Stimulated activated CD4-positive, alpha-beta T cell treated with anti-CD3 and anti-CD28 coated beads, Interleukin-4, amount 100 ng/mL, for 24 hours (primary cell): ENCODE measurements around the gene SFMBT1.

Experiments
- DNase-seq: peaks from one replicate; pipeline ENCODE4 v3.0.0-alpha.2; 2020

The SFMBT1 gene

GRCh38 chr3:52983828-52984227 lies 62.0 kb downstream of the SFMBT1 start:
- DNase-seq: no peak

DNA sequence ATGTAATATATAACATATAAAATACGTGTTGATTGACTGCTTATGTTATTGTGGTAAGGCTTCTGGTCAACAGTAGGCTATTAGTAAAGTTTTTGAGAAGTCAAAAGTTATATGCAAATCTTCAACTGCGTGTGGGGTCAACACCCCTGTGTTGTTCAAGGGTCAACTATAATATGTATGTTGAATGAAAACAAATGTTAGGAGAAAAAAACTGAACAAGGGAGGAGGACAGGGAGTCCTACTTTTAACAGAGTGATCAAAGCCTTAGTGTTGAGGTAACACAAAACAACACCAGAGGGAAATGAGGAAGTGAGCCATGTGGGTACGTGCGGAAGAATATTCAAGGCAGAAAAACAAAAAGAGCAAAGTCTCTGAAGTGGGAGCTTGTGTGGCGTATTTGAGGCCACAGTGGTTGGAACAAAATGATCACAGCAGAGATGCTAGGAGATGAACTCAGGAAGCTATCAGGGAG lies 62.5 kb downstream of the SFMBT1 start:
- peak; percentile 69 for DNase-seq

- no peak for DNase-seq
Observed at GRCh38 chr3:52982839-52983238, 63.0 kb downstream of the SFMBT1 start.

GRCh38 chr3:52979190-52979983 lies 66.5 kb downstream of the SFMBT1 start:
- no peak for DNase-seq

- DNase-seq: no peak
Observed at GRCh38 chr3:52978109-52978754, 67.6 kb downstream of the SFMBT1 start.

DNA sequence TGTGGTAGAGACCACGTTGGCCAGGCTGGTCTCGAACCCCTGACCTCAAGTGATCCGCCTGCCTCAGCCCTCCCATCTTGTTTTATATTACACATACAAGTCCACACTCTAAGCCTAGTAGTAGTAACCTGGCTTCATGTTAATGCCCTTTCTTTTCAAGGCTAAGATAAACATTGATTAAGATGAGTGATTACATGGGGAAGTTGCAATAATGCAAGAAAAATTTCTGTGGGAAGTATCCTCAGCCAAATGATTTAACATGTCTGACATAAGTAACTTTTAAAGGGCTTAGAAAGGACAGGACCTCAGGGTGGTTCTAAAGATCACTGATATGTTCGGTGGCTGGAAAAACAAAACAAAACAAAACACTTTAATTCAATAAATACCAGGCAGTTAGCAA lies 72.1 kb downstream of the SFMBT1 start:
- no peak for DNase-seq

- no peak for DNase-seq
Observed at GRCh38 chr3:52971895-52972294, 74.0 kb downstream of the SFMBT1 start.

DNA sequence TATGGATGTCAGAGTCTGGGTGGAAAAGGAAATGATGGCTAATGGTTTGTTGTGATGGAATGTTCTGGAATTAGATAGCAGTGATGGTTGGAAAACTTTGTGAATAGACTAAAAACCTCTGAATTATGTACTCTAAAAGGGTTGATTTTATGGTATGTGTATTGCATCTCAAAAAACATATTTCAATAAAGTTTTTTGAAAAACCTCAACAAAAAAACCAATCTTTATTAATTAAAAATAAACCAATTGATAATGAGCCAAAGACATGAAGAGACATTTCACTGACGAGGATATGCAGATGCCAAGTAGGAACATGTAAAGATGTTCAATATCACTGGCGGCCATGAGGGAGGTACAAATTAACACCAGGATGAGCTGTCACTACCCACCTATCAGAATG lies 78.5 kb downstream of the SFMBT1 start:
- no peak for DNase-seq

DNA sequence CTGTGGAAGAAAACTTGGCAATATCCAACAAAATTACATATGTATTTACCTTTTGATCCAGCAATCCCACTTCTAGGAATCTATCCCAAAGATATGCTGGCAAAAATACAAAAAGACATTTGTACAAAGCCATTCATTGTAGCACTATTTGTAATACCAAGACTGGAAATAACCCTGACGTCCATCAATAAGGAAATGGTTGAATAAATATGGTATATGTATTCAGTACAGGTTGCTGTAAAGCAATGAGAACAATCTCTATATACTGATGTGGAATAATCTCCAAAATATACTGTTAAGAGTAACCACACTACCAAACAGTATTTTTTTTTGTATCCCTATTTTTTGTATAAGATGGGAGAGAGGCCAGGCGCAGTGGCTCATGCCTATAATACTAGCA lies 83.7 kb downstream of the SFMBT1 start:
- no peak for DNase-seq

DNA sequence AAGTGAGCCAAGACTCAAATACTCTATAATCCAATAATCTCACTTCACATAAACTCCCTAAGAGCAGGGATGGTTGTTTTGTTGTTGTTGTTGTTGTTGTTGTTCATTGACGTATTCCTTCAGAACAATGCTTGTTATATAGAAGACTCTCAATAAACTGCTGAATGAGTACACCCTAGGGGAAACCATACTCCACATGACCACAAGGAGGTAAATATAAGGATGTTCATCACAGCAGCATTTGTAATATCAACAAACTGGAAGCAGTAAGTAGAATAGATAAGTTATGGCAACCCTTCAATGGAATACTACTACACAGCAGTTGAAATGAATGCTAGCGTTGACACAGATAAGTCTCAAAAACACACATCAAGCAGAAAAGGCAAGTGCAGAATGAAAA lies 86.1 kb downstream of the SFMBT1 start:
- DNase-seq: no peak

GRCh38 chr3:52939600-52939999 lies 106.3 kb downstream of the SFMBT1 start:
- no peak for DNase-seq

DNA sequence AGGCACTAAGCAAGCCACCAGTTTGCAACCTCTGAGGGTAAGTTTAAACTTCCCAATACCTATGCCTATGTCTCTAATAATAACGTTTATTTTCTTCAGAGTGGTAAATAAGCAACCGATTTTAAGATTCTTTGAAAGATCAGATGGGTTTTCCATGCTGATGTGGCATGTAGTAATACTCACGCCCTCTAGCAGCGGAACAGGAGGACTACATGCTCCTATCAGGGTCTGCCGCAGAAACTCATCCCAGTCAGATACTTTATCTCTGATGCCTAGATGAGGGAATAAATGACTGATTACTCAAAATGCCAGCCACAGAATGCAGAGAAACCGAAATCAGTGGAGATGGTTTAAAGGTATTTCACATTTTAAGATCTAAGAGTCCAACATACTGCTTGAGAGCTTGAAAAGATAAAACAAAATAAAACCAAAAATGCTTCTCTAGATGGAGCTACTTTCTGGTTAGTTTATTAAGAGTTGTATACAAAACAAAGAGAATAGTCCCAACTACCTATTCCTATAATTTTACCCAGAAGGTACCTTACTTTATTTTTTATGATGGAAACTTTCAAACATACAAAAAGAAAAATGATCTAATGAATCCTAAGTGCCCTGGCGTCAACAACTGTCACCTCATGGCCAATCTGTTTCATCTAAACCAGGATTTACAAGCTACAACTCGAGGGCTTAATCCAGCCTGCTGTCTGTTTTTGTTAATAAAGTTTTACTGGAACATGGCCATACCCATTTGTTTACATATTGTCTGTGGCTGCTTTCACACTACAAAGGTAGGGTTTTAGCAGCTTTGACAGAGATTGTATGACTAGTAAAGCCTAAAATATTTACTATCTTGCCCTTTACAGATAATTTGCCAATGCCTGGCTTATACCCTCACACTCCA lies 111.0 kb downstream of the SFMBT1 start:
- peak; percentile 63 for DNase-seq

DNA sequence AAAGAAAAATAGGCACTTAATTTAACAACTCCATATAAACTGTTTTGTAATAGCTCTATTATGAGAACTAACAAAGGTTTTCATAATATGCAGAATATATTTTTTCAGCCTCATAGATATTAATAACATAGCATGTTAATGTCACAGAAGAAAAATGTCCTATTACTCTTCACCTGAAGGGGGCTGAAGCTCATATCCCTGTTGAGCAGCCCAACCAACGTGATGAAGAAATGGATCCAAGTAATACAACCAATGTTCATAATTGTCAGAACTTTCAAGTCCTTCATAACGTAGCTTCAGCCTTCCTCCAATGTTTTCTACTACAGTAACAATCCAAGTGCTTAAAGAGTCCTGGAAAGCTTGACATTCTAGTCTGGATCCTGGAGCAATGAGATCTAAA lies 114.0 kb downstream of the SFMBT1 start:
- no peak for DNase-seq

DNA sequence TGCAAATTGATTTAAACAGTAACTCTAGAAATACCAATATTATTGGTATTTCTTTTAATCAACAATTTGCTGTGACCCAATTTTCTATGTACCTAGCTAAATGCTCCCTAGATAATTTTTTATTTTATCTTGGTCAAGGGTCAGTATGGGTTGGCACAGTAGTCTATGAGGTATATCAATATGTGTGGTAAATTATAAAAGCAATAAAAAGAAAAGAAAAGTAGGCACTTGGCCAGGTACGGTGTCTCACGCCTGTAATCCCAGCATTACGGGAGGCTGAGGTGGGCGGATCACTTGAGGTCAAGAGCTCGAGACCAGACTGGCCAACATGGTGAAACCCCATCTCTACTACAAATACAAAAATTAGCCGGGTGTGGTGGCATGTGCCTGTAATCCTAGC lies 114.5 kb downstream of the SFMBT1 start:
- no peak for DNase-seq

- no peak for DNase-seq
Observed at GRCh38 chr3:52930748-52931147, 115.1 kb downstream of the SFMBT1 start.

GRCh38 chr3:52926554-52926953 lies 119.3 kb downstream of the SFMBT1 start:
- DNase-seq: no peak

- no peak for DNase-seq
Observed at GRCh38 chr3:52925405-52926313, 120.2 kb downstream of the SFMBT1 start.

GRCh38 chr3:52923963-52924362 lies 121.9 kb downstream of the SFMBT1 start:
- DNase-seq: no peak

DNA sequence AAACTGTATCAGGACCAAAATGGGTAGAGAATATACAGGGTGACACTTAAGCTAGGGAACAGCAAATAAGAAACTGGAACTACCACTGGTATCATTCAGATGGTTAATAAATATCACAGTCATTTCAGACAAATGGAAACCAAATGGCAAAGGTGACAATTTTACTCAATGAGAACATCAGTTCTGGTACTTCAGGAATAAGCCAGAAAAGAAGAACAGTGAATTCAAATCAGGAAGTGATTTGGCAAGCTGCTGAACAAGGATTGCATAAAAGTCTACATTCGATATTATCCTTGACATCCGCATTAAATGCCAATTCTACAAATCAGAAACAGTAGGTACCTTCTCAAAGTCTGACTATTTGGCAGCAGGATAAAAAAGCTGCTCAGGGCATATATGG lies 125.0 kb downstream of the SFMBT1 start:
- no peak for DNase-seq

- no peak for DNase-seq
Observed at GRCh38 chr3:52917044-52917443, 128.8 kb downstream of the SFMBT1 start.

GRCh38 chr3:52915294-52915693 lies 130.6 kb downstream of the SFMBT1 start:
- DNase-seq: no peak
